Uterus (tissue), 4 donors: Measurements from ENCODE around the gene AP1S3. TPM values are rescaled to one million over a fixed set of nuclear protein-coding genes. Genes with fewer than 3 reads are reported as not detected.

ENCODE experiments used
- DNase-seq, 2 donors: peaks; one replicate each; pipeline ENCODE4 v3.0.0-alpha.2; 2019 to 2020
- H3K27ac ChIP-seq, 2 donors: fragments of 200-600 bp; sonication (generic); 1 replicate in 1 of 2; 2 replicates in 1 of 2; pipeline ENCODE4 v1.5.1; 2016 to 2018
- H3K27me3 ChIP-seq, 2 donors: fragments of 200-600 bp; sonication (generic); one replicate each; pipeline ENCODE4 v1.5.1; 2018 to 2019; ENCODE audit warnings: control low read depth in 1 of 2
- H3K36me3 ChIP-seq, 2 donors: fragments of 200-600 bp; sonication (generic); one replicate each; pipeline ENCODE4 v1.5.1; 2019; ENCODE audit warnings: control low read depth in 1 of 2
- H3K4me1 ChIP-seq, 2 donors: fragments of 200-600 bp; sonication (generic); one replicate each; pipeline ENCODE4 v1.5.1; 2018 to 2019; ENCODE audit warnings: control low read depth in 1 of 2
- H3K4me3 ChIP-seq, 2 donors: fragments of 200-600 bp; sonication (generic); 1 replicate in 1 of 2; 2 replicates in 1 of 2; pipeline ENCODE4 v1.5.1; 2018 to 2019; ENCODE audit warnings: mild to moderate bottlenecking in 1 of 2
- H3K9me3 ChIP-seq, 2 donors: fragments of 200-600 bp; sonication (generic); one replicate each; pipeline ENCODE4 v1.5.1; 2019; ENCODE audit warnings: control low read depth in 1 of 2
- CTCF ChIP-seq, 4 experiments: fragments of 200-600 bp in 2 of 4; fragments of 450-650 bp in 2 of 4; sonication (generic) in 2 of 4; IDR thresholded peaks; one replicate each; pipeline ENCODE4 v1.5.1; 2016 to 2019; ENCODE audit warnings: antibody characterized with exemption in 4 of 4, mild to moderate bottlenecking in 2 of 4, moderate library complexity in 1 of 4
- POLR2A ChIP-seq, 2 donors: fragments of 450-650 bp; IDR thresholded peaks; one replicate each; pipeline ENCODE4 v1.6.1; 2016; ENCODE audit warnings: antibody characterized with exemption in 2 of 2, mild to moderate bottlenecking in 1 of 2, moderate library complexity in 1 of 2
- intact Hi-C: fragments of 100-400 bp; cut with DNase I; formaldehyde crosslinking; loops from one replicate; pipeline ENCODE4 v1.15.1; 2023; ENCODE audit warnings: low total_unique reads
- total RNA-seq, 4 donors: library from RNA; depleted of rRNA in 3 of 4; stranded (reverse); fragments of >200 nt in 3 of 4; gene quantifications; one replicate each; pipeline versions ENCODE4 v1.1.0 to v1.2.4, GENCODE V29; 2014 to 2023
- donor health status: DM: yes; HTN: yes; CAD: no.

AP1S3 gene
- total RNA-seq, 4 donors from 2014 or later = 2.0 to 5.6 TPM; not detected in 2

GRCh38 chr2:223781560-223781959, 55.8 kb downstream of the AP1S3 start:
- TF ChIP-seq POLR2A (IDR thresholded peaks at IDR 0.05) (no peak), CTCF (IDR thresholded peaks at IDR 0.05) (no peak)
- no peak for DNase-seq
- Histone ChIP-seq H3K4me1 (no peaks in the 10 kb centered on the region), H3K27me3 (no peaks in the 10 kb centered on the region), H3K9me3 (no peaks in the 10 kb centered on the region), H3K36me3 (no peaks in the 10 kb centered on the region), H3K27ac (no peak overlapping the region), H3K4me3 (no peak overlapping the region)
- intact Hi-C loops = no loop called here

- Histone ChIP-seq H3K4me1 (no peaks in the 10 kb centered on the region), H3K27me3 (no peaks in the 10 kb centered on the region), H3K4me3 (no peak overlapping the region), H3K36me3 (no peaks in the 10 kb centered on the region), H3K27ac (no peak overlapping the region), H3K9me3 (no peaks in the 10 kb centered on the region)
- DNase-seq = no peak
- intact Hi-C loops = no loop called here
- no peak for TF ChIP-seq POLR2A (IDR thresholded peaks at IDR 0.05)
These were observed 57.5 kb downstream of the AP1S3 start for GRCh38 chr2:223779877-223780276.

- Histone ChIP-seq H3K27ac (no peak overlapping the region), H3K27me3 (no peaks in the 10 kb centered on the region), H3K36me3 (no peaks in the 10 kb centered on the region), H3K9me3 (no peaks in the 10 kb centered on the region), H3K4me1 (no peaks in the 10 kb centered on the region), H3K4me3 (no peak overlapping the region)
- no peak for TF ChIP-seq CTCF (IDR thresholded peaks at IDR 0.05)
- no peak for TF ChIP-seq POLR2A (IDR thresholded peaks at IDR 0.05)
- intact Hi-C loops = no loop called here
- DNase-seq = no peak
These were observed 63.2 kb downstream of the AP1S3 start for GRCh38 chr2:223774193-223774592.

- intact Hi-C loops = no loop called here
- Histone ChIP-seq H3K4me3 (no peak overlapping the region), H3K27me3 (no peaks in the 10 kb centered on the region), H3K4me1 (no peaks in the 10 kb centered on the region), H3K9me3 (no peaks in the 10 kb centered on the region), H3K27ac (no peak overlapping the region), H3K36me3 (no peaks in the 10 kb centered on the region)
- no peak for TF ChIP-seq CTCF (IDR thresholded peaks at IDR 0.05)
- TF ChIP-seq POLR2A (IDR thresholded peaks at IDR 0.05) = no peak
- DNase-seq = no peak
These were observed 65.0 kb downstream of the AP1S3 start for GRCh38 chr2:223772363-223772762.

GRCh38 chr2:223771475-223771874, 65.9 kb downstream of the AP1S3 start:
- TF ChIP-seq POLR2A (IDR thresholded peaks at IDR 0.05) = no peak
- no peak for TF ChIP-seq CTCF (IDR thresholded peaks at IDR 0.05)
- Histone ChIP-seq H3K9me3 (no peaks in the 10 kb centered on the region), H3K4me3 (no peak overlapping the region), H3K36me3 (no peaks in the 10 kb centered on the region), H3K27me3 (no peaks in the 10 kb centered on the region), H3K4me1 (no peaks in the 10 kb centered on the region), H3K27ac (no peak overlapping the region)
- intact Hi-C loops = no loop called here
- no peak for DNase-seq

- Histone ChIP-seq H3K27me3 (no peaks in the 10 kb centered on the region), H3K4me3 (no peak overlapping the region), H3K9me3 (no peaks in the 10 kb centered on the region), H3K4me1 (no peaks in the 10 kb centered on the region), H3K36me3 (no peaks in the 10 kb centered on the region), H3K27ac (no peak overlapping the region)
- intact Hi-C loops = no loop called here
- DNase-seq = no peak
- TF ChIP-seq CTCF (IDR thresholded peaks at IDR 0.05) (no peak), POLR2A (IDR thresholded peaks at IDR 0.05) (no peak)
These were observed 69.2 kb downstream of the AP1S3 start for GRCh38 chr2:223768179-223768578.
